SKM-1 treated with dmso at 0.1 percent for 144 hours (cell line): ENCODE data around the gene KCNT2.
"Not testable (repeated sequence)": the region's sequence is repeated elsewhere in the genome, so short reads cannot be mapped to it uniquely, and the experiment has no call there.

Source experiments
- DNase-seq: peaks from one replicate; lab custom pipeline; 2025; ENCODE audit not compliant: unreplicated experiment; lab: John Stamatoyannopoulos, UW

The KCNT2 gene

GRCh38 chr1:196324345-196324744, 283.9 kb downstream of the KCNT2 start:
- no peak for DNase-seq

- DNase-seq, result no peak
Measured at GRCh38 chr1:196323869-196324268, 284.4 kb downstream of the KCNT2 start.

GRCh38 chr1:196319301-196319700, 288.9 kb downstream of the KCNT2 start:
- DNase-seq, result no peak

GRCh38 chr1:196317535-196318522, 290.4 kb downstream of the KCNT2 start:
- peak; percentile 21 for DNase-seq

- DNase-seq, result no peak
Measured at GRCh38 chr1:196312739-196313138, 295.5 kb downstream of the KCNT2 start.

GRCh38 chr1:196309386-196309785, 298.9 kb downstream of the KCNT2 start:
- peak; percentile 10 for DNase-seq

- no peak for DNase-seq
Measured at GRCh38 chr1:196308176-196308575, 300.1 kb downstream of the KCNT2 start.

GRCh38 chr1:196306421-196306820, 301.8 kb downstream of the KCNT2 start:
- no peak for DNase-seq

- no peak for DNase-seq
Measured at GRCh38 chr1:196305216-196305615, 303.0 kb downstream of the KCNT2 start.

- DNase-seq, result no peak
Measured at GRCh38 chr1:196302981-196303380, 305.3 kb downstream of the KCNT2 start.

GRCh38 chr1:196302420-196302819, 305.8 kb downstream of the KCNT2 start:
- DNase-seq, result no peak

- DNase-seq, result no peak
Measured at GRCh38 chr1:196295766-196296165, 312.5 kb downstream of the KCNT2 start.

- no peak for DNase-seq
Measured at GRCh38 chr1:196278816-196279215, 329.4 kb downstream of the KCNT2 start.

- DNase-seq, result no peak
Measured at GRCh38 chr1:196277860-196278259, 330.4 kb downstream of the KCNT2 start.

GRCh38 chr1:196271212-196271947, 336.9 kb downstream of the KCNT2 start:
- DNase-seq, result no peak

GRCh38 chr1:196263086-196263485, 345.2 kb downstream of the KCNT2 start:
- not testable (repeated sequence) for DNase-seq

- no peak for DNase-seq
Measured at GRCh38 chr1:196260270-196260669, 348.0 kb downstream of the KCNT2 start.

GRCh38 chr1:196259316-196259715, 348.9 kb downstream of the KCNT2 start:
- no peak for DNase-seq

- no peak for DNase-seq
Measured at GRCh38 chr1:196255762-196256161, 352.5 kb downstream of the KCNT2 start.

GRCh38 chr1:196229546-196229945, 378.7 kb downstream of the KCNT2 start:
- DNase-seq, result no peak

GRCh38 chr1:196214866-196215265, 393.4 kb downstream of the KCNT2 start:
- DNase-seq, result no peak

- no peak for DNase-seq
Measured at GRCh38 chr1:196209983-196210382, 398.3 kb downstream of the KCNT2 start.
